Smooth muscle cell (in vitro differentiated cells): ENCODE measurements around the gene RPL4. TPM values are rescaled to one million over a fixed set of nuclear protein-coding genes. Genes with fewer than 3 reads are reported as not detected.

ENCODE experiments used
- DNase-seq: peaks from one replicate; lab custom pipeline; 2025; ENCODE audit not compliant: unreplicated experiment; lab: John Stamatoyannopoulos, UW
- H2AFZ ChIP-seq: fragments of 200-600 bp; sonication (generic); 2 replicates; pipeline ENCODE4 v1.6.0; 2016; ENCODE audit warnings: antibody characterized with exemption, low read depth, mild to moderate bottlenecking
- H3F3A ChIP-seq: fragments of 200-600 bp; sonication (generic); 2 replicates; pipeline ENCODE4 v1.6.0; 2017; ENCODE audit warnings: antibody characterized with exemption, low read depth
- H3K27ac ChIP-seq: fragments of 200-600 bp; sonication (generic); 2 replicates; pipeline ENCODE4 v1.5.1; 2016; ENCODE audit warnings: low read depth, mild to moderate bottlenecking
- H3K27me3 ChIP-seq: fragments of 200-600 bp; sonication (generic); 2 replicates; pipeline ENCODE4 v1.6.1; 2016; ENCODE audit warnings: low read depth, mild to moderate bottlenecking
- H3K36me3 ChIP-seq: fragments of 200-600 bp; sonication (generic); 2 replicates; pipeline ENCODE4 v1.5.1; 2016; ENCODE audit warnings: low read depth
- H3K4me1 ChIP-seq: fragments of 200-600 bp; sonication (generic); 2 replicates; pipeline ENCODE4 v1.5.1; 2016; ENCODE audit warnings: low read depth
- H3K4me2 ChIP-seq: fragments of 200-600 bp; sonication (generic); 2 replicates; pipeline ENCODE4 v1.6.0; 2016; ENCODE audit warnings: mild to moderate bottlenecking
- H3K4me3 ChIP-seq: fragments of 200-600 bp; sonication (generic); 2 replicates; pipeline ENCODE4 v1.5.1; 2016; ENCODE audit warnings: mild to moderate bottlenecking
- H3K79me2 ChIP-seq: fragments of 200-600 bp; sonication (generic); 2 replicates; pipeline ENCODE4 v1.6.0; 2016; ENCODE audit warnings: low read depth, mild to moderate bottlenecking
- H3K9ac ChIP-seq: fragments of 200-600 bp; sonication (generic); 2 replicates; pipeline ENCODE4 v1.6.0; 2016; ENCODE audit warnings: low read depth
- H3K9me3 ChIP-seq: fragments of 200-600 bp; sonication (generic); replicated peaks from 2 replicates; pipeline ENCODE4 v1.5.1; 2016; ENCODE audit warnings: low read depth
- H4K20me1 ChIP-seq: fragments of 200-600 bp; sonication (generic); 2 replicates; pipeline ENCODE4 v1.6.0; 2016; ENCODE audit warnings: low read depth
- CTCF ChIP-seq: fragments of 200-600 bp; sonication (generic); IDR thresholded peaks from 2 replicates; pipeline ENCODE4 v1.5.1; 2017; ENCODE audit warnings: borderline replicate concordance, mild to moderate bottlenecking, antibody characterized with exemption; ENCODE audit not compliant: insufficient read depth, poor library complexity, severe bottlenecking
- WGBS: methylation state at CpG from one replicate; pipeline ENCODE4 v1.1.7; 2016; ENCODE audit warnings: low lambda C conversion rate; 5-methylcytosine and 5-hydroxymethylcytosine counted together
- polyA plus RNA-seq: library from polyadenylated mRNA; unstranded; fragments of >200 nt; fragmentation: Nextera tagmentation; extraction: Ambion mirVana; gene quantifications from 2 replicates; pipeline ENCODE4 v1.2.1, GENCODE V29; 2016
- total RNA-seq: library from RNA; depleted of rRNA; stranded (reverse); fragments of >200 nt; gene quantifications from 2 replicates; pipeline ENCODE4 v1.2.3, GENCODE V29; 2014

Gene RPL4
- total and polyA plus RNA-seq, 2 experiments from 2014 or later = 732 to 3,841 TPM

GRCh38 chr15:66514586-66514985 is 9.9 kb upstream of the RPL4 start:
- WGBS = 93% methylated on average over 3 of the region's 3 CpGs

GRCh38 chr15:66508293-66508883 is 3.7 kb upstream of the RPL4 start:
- Histone ChIP-seq H3K4me2 (no peak overlapping the region), H3K9me3 (no peaks in the 10 kb centered on the region), H3K79me2 (peaks cover 43% of the 10 kb centered on the region), H3K4me1 (peaks cover 13% of the 10 kb centered on the region), H2AFZ (no peak overlapping the region), H3F3A (no peaks in the 10 kb centered on the region), H3K4me3 (no peak overlapping the region), H3K36me3 (no peaks in the 10 kb centered on the region), H4K20me1 (peaks cover 9% of the 10 kb centered on the region), H3K9ac (no peak overlapping the region), H3K27me3 (no peaks in the 10 kb centered on the region), H3K27ac (no peak overlapping the region)
- TF ChIP-seq CTCF = no peak
- DNase-seq = no peak
- WGBS = 95% methylated on average over 3 of the region's 3 CpGs

More at GRCh38 chr15:66514586-66514985, 9.9 kb upstream of the RPL4 start:
- H3K27ac ChIP-seq = no peak overlapping the region
- no peak overlapping the region for H3K4me2 ChIP-seq
- H3K79me2 ChIP-seq = no peaks in the 10 kb centered on the region
- no peak for DNase-seq
- no peak for TF ChIP-seq CTCF
- no peaks in the 10 kb centered on the region for H3K36me3 ChIP-seq
- no peak overlapping the region for H3K9ac ChIP-seq
- no peaks in the 10 kb centered on the region for H3F3A ChIP-seq
- no peaks in the 10 kb centered on the region for H3K9me3 ChIP-seq
- H2AFZ ChIP-seq = no peak overlapping the region
- H3K27me3 ChIP-seq = no peaks in the 10 kb centered on the region
- H4K20me1 ChIP-seq = no peaks in the 10 kb centered on the region
- no peak overlapping the region for H3K4me3 ChIP-seq
- no peaks in the 10 kb centered on the region for H3K4me1 ChIP-seq

GRCh38 chr15:66505818-66506217 is 1.2 kb upstream of the RPL4 start:
- Histone ChIP-seq H3K27me3 (no peaks in the 10 kb centered on the region), H3K36me3 (peaks cover 17% of the 10 kb centered on the region), H3K4me2 (peak overlapping the region; percentile 100), H4K20me1 (peaks cover 35% of the 10 kb centered on the region), H3K79me2 (peaks cover 68% of the 10 kb centered on the region), H3K4me1 (peaks cover 28% of the 10 kb centered on the region), H2AFZ (peak overlapping the region; percentile 98), H3K27ac (peak overlapping the region; percentile 99), H3K4me3 (peak overlapping the region; percentile 99), H3K9ac (peak overlapping the region; percentile 100), H3K9me3 (no peaks in the 10 kb centered on the region), H3F3A (peaks cover 22% of the 10 kb centered on the region)
- no peak for DNase-seq
- WGBS = 54% methylated on average over 4 of the region's 4 CpGs
- no peak for TF ChIP-seq CTCF

- DNase-seq = no peak
- Histone ChIP-seq H3K27me3 (no peaks in the 10 kb centered on the region), H3K36me3 (peaks cover 21% of the 10 kb centered on the region), H3K4me3 (peak overlapping the region; percentile 99), H3K4me1 (peaks cover 28% of the 10 kb centered on the region), H4K20me1 (peaks cover 39% of the 10 kb centered on the region), H3F3A (peaks cover 24% of the 10 kb centered on the region), H3K9me3 (no peaks in the 10 kb centered on the region), H3K79me2 (peaks cover 72% of the 10 kb centered on the region), H3K4me2 (peak overlapping the region; percentile 100), H2AFZ (peak overlapping the region; percentile 98), H3K27ac (peak overlapping the region; percentile 99), H3K9ac (peak overlapping the region; percentile 100)
- WGBS = 0% methylated on average over 13 of the region's 13 CpGs
- TF ChIP-seq CTCF = no peak
Observed at GRCh38 chr15:66505430-66505811, 766 bp upstream of the RPL4 start.
